22Rv1 (cell line): ENCODE results near the gene HMGCS2.

Experiments used
- H3K27ac ChIP-seq: fragments of 450-650 bp; 2 replicates; pipeline ENCODE4 v1.5.1; 2017
- ZFX ChIP-seq: fragments of 450-650 bp; IDR thresholded peaks from 2 replicates; pipeline ENCODE4 v1.6.1; 2017; ENCODE audit warnings: antibody characterized with exemption, borderline replicate concordance
- TF ChIP-seq, protein P1 (sequence below): fragments of 450-650 bp; IDR thresholded peaks from 2 replicates; pipeline ENCODE4 v1.5.1; 2017; ENCODE audit warnings: mild to moderate bottlenecking

The HMGCS2 gene

GRCh38 chr1:119797606-119798005 is 28.9 kb upstream of the HMGCS2 start:
- no peak overlapping the region for H3K27ac ChIP-seq
- no peak for TF ChIP-seq ZFX
- TF ChIP-seq, protein P1, sequence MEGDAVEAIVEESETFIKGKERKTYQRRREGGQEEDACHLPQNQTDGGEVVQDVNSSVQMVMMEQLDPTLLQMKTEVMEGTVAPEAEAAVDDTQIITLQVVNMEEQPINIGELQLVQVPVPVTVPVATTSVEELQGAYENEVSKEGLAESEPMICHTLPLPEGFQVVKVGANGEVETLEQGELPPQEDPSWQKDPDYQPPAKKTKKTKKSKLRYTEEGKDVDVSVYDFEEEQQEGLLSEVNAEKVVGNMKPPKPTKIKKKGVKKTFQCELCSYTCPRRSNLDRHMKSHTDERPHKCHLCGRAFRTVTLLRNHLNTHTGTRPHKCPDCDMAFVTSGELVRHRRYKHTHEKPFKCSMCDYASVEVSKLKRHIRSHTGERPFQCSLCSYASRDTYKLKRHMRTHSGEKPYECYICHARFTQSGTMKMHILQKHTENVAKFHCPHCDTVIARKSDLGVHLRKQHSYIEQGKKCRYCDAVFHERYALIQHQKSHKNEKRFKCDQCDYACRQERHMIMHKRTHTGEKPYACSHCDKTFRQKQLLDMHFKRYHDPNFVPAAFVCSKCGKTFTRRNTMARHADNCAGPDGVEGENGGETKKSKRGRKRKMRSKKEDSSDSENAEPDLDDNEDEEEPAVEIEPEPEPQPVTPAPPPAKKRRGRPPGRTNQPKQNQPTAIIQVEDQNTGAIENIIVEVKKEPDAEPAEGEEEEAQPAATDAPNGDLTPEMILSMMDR: no peak

- no peak overlapping the region for H3K27ac ChIP-seq
- TF ChIP-seq, protein P1: no peak
- TF ChIP-seq ZFX: no peak
Measured at GRCh38 chr1:119797162-119797561, 28.5 kb upstream of the HMGCS2 start.

DNA sequence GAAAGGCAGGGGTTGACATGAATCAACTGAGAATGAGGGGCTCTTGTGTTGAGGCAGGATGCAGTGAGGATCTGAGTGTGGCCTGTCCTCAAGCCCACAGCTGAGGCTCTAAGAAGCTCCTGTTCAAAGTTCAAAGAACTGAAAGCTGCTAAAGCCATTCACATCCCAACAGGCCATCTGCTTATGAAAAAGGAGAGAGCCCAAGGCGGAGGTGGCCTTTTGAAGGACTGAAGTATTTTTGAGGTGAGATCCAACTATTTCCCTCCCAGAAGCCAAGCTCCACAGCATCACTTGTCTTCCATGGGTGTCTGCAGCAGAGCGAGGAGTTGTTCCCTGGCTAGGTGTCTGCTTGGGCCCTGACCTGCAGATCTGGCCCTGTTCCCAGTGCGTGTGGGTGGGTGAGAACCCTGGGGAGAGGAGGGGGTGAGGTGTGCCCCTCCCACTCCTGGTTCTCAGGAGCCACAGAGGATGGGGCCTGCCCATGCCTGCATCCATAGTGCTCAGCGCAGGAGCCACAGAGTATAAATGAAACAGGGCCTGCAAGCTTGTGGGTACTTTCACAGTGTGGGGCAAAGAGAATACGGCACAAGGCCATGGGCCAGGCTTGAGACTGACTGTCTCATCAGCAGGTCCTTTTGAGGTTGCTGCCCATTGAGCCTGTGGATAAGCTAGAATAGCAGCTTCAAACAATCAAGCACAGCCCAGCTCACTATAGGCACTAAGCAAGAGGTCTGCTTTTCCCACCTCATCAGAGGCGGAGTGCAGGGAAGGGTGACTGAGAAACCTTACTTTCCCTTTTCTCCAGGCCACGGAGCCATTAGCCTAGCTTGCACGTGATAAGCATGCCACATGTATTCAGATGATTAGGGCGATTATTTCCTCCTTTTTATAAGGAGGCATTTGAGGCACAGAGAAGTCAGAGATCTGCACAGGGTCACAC is 26.8 kb upstream of the HMGCS2 start:
- TF ChIP-seq, protein P1: no peak
- no peak for TF ChIP-seq ZFX
- H3K27ac ChIP-seq: no peak overlapping the region

DNA sequence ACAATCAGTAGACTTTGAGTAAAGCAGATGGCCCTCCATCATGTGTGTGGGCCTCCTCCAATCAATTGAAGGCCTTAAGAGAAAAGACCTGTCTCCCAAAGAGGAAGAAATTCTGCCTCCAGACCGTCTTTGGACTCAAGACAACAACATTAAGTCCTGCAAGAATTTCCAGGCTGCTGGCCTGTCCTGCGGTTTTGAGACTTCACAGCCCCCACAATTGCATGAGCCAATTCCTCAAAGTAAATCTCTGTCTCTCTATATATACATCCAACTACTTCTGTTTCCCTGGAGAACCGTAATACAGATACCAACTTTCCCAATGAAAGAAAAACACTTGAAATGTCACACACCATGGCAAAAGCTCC is 26.2 kb upstream of the HMGCS2 start:
- H3K27ac ChIP-seq: no peak overlapping the region
- no peak for TF ChIP-seq ZFX
- TF ChIP-seq, protein P1: no peak

DNA sequence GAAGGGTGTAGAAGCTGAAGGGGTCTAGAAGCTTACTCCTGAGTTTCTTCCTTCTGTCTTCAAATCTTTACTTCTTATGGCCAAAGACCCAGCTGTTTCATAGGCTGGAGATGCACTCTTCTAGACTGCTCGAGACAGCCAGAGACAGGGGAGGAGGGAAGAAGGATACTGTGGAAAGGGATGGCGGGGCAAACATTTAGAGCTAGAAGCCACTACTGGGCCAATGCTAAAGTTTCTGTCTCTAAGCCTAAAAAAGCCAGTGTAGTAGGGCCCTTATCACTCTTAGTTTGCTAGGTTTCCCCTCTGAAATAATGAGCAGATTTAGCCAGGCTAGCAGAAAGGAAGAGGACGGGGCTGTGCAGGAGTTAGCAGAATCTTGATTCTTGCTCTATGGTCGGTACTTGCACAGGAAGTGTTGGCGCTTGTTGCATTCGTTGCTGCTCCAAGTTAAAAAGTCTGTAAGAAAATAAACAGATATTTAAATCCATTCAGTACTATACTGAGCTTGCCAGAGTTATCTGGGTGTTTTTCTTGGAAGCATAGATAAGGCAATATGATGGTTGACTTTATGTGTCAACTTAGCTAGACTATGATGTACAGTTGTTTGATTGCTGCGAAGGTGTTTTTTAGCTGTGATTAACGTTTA is 25.6 kb upstream of the HMGCS2 start:
- no peak overlapping the region for H3K27ac ChIP-seq
- TF ChIP-seq, protein P1: no peak
- TF ChIP-seq ZFX: no peak

- peak overlapping the region; percentile 49; the same call in 1 of the 2 replicates for H3K27ac ChIP-seq
- TF ChIP-seq ZFX: no peak
Measured at GRCh38 chr1:119791377-119791776, 22.7 kb upstream of the HMGCS2 start.

DNA sequence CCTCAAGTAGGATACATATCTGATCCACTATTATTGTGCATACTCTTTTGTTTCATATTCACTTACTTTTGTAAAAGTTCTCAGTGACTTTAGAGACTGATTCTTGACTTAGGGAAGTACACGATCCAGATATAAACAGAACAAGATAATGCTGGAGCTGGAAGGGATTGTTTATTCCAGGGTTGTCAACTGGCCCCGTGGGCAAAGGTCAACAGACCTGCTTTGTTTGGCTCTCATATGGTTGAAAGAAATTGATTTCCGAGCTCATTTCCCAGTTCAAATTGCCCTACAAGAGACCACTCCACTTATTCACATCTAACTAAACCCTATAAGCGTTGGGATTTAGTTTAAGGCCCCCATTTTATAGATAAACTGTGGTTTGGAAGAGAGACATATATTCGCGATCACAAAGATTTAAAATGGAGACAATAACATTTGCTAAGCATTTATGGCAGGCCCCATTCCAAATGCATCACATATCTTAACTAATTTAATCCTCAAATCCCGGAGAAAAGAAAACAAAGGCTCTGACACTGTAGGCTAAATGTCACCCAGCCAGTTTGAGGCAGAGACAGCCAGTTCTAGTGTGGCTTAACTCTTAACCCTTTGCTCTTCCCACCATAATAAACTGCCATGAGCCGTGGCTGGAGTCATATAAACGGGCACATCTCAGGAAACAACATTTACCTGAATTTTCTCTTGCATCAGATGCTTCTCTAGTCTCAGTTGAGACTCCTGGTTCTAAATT is 21.9 kb upstream of the HMGCS2 start:
- peak overlapping the region; percentile 49 for H3K27ac ChIP-seq
- TF ChIP-seq, protein P1: no peak
- no peak for TF ChIP-seq ZFX
